ENCODE data around the gene DSCAM.

DNA sequence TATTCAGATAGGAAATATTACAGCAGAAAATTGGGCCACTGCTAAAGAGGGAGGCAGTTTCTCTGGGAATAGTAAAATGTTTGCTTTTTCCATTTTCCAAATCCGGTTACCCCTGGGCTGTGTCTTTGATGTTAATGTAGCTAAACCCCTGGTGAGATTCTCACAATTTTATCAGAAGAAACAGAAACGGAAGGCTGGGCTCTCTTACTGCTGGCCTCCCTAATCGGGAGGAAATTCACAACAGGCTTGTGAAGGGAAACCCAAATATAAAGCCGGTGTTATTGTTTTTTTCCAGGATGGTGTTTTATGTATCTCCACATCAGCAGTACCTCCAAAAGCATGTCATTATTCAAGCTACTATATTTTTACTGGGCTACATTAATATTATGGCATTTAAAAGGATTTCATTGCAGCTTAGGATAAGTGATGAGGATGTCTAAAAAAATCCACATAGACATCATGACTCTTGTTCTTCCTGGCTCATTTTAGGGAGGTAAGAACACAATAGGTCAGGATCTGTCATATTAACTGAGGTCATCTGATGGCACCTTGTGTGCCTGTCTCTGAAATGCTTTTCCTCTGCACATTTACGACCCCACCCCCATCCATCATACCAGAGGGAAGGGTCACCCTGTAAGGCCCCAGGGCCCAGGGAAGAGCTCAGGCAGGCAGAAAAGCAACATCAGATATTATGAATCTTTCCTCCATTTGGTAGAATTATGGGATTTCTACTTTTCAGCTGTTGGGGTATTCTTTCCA, 158.7 kb downstream of the DSCAM start:
- TF ChIP-seq, protein P1, sequence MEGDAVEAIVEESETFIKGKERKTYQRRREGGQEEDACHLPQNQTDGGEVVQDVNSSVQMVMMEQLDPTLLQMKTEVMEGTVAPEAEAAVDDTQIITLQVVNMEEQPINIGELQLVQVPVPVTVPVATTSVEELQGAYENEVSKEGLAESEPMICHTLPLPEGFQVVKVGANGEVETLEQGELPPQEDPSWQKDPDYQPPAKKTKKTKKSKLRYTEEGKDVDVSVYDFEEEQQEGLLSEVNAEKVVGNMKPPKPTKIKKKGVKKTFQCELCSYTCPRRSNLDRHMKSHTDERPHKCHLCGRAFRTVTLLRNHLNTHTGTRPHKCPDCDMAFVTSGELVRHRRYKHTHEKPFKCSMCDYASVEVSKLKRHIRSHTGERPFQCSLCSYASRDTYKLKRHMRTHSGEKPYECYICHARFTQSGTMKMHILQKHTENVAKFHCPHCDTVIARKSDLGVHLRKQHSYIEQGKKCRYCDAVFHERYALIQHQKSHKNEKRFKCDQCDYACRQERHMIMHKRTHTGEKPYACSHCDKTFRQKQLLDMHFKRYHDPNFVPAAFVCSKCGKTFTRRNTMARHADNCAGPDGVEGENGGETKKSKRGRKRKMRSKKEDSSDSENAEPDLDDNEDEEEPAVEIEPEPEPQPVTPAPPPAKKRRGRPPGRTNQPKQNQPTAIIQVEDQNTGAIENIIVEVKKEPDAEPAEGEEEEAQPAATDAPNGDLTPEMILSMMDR (IDR thresholded peaks at IDR 0.05): no peak
- no peak for TF ChIP-seq EZH2 (IDR thresholded peaks at IDR 0.05)
- no peak for TF ChIP-seq EZH2phosphoT487 (IDR thresholded peaks at IDR 0.05)
